ENCODE measurements around the gene SAMD15. TPM values are rescaled to one million over a fixed set of nuclear protein-coding genes. Genes with fewer than 3 reads are reported as not detected.
A peak's percentile ranks its signal among the peaks of the same experiment; 100 is the strongest.
"Not testable (repeated sequence)": the region's sequence is repeated elsewhere in the genome, so short reads cannot be mapped to it uniquely, and the experiment has no call there.

Gene SAMD15
- total RNA-seq, 2 donors from 2014 or later: 0.31 to 0.36 TPM

DNA sequence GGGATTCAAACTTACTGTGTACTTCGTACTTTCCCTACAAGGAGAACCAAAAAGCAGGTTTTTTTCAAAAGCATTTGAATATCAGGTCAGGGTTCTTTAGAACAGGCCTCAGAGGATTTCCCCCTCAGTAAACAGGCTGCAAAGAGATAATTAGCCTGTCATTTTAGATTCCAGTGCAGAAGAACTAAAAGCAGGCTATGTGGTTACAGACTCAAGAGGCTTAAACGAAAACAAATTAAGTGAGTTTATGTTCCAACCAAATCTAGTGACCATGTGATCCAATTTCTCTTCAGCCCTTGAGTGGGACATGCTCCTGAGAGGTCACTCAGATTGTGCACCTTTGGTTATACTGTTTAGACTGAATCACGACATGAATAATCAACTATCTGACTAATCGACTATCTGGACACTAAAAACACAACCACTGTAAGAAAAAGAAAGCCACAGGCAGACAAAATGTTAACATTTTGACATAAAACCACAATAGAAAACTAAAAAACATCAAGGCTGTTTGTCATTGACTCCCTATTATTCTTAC lies 4.8 kb upstream of the SAMD15 start:
- no peak for DNase-seq
- no peak for ATAC-seq

DNA sequence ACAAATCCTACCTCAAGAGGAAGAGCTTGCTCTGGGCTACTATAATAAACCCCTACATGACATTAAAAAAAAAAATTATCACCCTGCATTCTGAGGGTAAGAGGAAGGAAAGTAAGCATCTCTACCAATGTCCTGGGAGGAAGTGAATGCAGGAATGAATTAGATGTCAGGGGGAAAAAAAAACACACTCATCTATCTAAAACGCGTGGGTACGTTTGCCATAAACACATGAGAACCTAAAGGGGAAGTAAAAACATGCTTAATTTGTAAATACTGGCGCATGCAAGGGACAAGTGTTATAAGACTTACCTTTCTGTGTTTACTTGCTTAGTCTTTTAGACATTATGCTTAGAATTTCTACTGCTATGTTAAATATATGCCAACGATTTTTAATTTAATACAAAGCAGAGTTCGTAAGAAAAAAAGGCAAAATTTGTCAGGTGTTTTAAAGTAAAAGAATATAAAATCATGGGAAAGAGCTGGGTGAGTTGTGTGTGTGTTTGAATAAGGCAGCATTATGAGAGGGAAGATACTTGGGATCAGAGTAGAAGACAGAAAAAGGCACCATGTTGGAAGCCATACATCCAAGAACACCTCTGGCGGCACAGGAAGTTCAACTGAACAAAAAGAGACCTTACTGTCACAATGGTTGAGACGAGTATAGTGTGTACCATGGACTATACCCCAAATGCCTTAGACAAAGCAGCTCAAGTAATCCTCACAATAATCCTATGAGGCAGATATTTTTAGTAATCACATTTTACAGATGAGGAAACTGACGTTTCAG lies 1.8 kb upstream of the SAMD15 start:
- ATAC-seq (no peak), DNase-seq (no peak)
- intact Hi-C loops (cut with DNase I, micrococcal nuclease): no loop called here

More for the DNA sequence above, 4.8 kb upstream of the SAMD15 start:
- intact Hi-C loops (cut with DNase I, micrococcal nuclease): no loop called here

DNA sequence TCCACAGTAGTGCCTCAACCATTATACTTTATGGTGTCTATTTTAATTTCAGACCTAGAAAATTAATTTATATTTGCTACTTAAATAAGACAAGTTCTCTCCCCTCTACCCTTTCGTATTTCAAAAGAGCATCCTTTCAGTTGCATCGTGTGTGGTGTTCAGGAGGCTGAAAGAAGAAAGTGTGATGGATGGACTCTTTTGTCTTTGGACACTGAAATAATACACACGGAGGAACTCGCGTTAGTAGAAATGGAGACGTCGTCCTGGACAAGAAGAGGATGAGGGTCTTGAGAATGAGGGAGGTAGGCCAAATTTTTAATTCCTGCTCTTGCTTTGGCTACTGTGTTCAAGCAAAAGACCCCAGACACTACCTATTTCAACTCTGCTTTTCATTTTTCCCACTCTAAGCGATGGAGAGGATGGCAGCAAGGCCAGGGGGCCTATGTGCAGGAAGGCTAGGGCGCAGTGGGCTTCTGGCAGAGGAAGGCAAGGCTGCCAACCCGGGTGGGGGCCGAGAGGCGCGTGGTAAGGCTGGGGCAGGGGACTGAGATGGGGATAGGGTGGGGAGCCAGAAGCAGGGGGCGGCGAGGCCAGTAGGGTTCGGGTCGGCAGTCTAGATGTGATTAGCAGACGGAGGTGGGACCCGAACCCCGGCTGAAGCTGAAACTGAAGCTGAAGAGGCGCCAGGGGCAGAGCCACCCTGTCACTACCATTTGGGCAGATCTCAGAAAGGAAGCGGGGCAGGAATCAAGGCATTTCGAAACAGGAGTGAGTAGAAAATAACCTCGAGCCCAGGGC lies 1.0 kb upstream of the SAMD15 start:
- DNase-seq: peak; percentile 26 to 49
- intact Hi-C loops (cut with DNase I, micrococcal nuclease): no loop called here
- peak; percentile 26 for ATAC-seq

GRCh38 chr14:77377502-77377844 lies 294 bp downstream of the SAMD15 start:
- intact Hi-C loops (cut with DNase I, micrococcal nuclease): no loop called here
- DNase-seq: no peak
- ATAC-seq: peak; percentile 4

DNA sequence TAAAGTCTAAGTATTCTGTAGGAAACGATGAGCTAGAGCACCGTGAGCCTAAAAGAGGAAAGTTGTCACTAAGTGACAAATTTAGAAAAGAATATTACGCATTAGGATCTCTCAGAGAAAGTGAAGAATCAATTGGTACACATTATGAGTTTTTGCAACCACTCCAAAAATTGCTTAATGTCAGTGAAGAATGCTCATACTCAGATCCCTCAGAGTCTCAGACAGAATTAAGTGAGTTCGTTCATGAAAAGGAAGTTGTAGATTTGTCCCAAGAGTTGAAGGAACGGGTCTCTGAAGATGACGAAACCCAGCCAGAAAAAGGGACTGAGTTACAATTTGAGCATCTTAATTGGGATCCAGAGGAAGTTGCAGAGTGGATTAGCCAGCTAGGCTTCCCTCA lies 1.5 kb downstream of the SAMD15 start:
- intact Hi-C loops (cut with DNase I, micrococcal nuclease): no loop called here
- ATAC-seq: no peak
- DNase-seq: no peak

GRCh38 chr14:77390188-77390587 lies 13.0 kb downstream of the SAMD15 start:
- intact Hi-C loops (cut with DNase I, micrococcal nuclease): no loop called here
- ATAC-seq (peak; percentile 98), DNase-seq (no peak)

DNA sequence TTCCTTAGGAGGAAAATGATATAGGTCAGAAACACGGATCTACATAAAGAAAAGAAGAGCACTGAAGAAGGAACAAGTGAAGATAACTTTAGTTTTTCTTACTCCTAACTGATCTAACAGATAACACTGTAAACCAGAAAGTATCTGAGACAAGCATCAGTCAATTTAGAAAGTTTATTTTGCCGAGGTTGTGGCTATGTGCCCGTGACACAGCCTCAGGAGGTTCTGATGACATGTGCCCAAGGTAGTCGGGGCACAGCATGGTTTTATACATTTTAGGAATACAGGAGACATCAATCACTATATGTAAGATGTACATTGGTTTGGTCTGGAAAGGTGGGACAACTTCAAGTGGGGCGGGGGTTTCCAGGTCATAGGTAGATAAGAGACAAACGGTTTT lies 23.0 kb downstream of the SAMD15 start:
- intact Hi-C loops (cut with DNase I, micrococcal nuclease): no loop called here
- DNase-seq (no peak), ATAC-seq (no peak)

DNA sequence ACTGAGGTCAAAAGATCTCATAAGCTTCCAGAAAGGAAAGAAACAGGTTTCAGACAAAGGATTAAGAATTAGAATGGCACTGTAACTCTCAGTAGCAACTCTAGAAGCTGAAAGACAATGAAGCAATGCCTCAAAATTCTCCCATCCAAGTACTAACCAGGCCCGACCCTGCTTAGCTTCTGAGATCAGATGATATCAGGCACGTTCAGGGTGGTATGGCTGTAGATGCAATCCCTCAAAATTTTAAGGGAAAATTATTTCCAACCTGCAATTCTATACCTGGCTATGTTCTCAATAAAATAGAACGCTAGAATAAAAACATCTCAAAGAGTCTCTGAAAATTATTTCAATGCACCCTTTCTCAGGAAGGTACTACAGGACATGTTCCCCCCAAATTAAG lies 26.6 kb downstream of the SAMD15 start:
- ATAC-seq: no peak
- no peak for DNase-seq
- intact Hi-C loops (cut with DNase I, micrococcal nuclease): no loop called here

DNA sequence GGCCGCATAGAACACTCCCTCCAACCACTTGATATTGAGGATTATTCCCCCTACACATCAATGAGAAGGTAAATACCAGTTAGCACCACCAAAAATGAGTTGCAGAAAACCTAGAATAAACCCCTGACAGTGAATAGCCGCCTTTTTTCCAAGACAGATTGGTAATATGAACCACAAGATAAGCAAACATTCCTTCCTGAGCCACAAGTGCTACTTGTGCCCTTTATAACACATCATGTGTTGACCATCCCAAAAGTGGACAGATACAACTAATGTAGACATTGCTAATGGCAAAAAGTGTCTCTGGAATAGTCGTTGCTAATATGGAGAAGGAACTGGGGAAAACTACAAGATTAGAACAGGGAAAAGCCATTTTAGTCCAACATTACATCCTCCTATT lies 28.9 kb downstream of the SAMD15 start:
- DNase-seq (no peak), ATAC-seq (no peak)
- intact Hi-C loops (cut with DNase I, micrococcal nuclease): no loop called here

DNA sequence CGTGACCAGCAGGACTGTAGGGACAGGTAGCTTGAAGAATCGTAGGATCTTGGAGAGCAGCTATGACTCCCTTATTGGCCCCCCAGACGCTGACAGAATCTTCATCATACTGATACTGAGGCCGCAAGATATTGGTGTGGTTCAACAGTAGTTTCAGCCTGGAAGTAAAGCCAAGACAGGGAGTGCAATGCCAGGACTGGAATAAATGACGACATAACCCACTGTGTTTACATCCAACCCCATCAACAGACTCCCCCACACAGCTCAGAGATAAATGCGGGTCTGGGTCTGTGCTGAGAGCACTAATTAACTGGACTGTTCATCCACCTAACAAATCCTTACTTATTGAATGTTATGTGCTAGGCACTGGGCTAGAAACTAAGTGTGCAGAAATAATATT lies 29.5 kb downstream of the SAMD15 start:
- DNase-seq: no peak

GRCh38 chr14:77407158-77407557 lies 30.0 kb downstream of the SAMD15 start:
- DNase-seq (no peak), ATAC-seq (no peak)
- intact Hi-C loops (cut with DNase I, micrococcal nuclease): no loop called here

More for the DNA sequence above, 29.5 kb downstream of the SAMD15 start:
- no peak for ATAC-seq
- intact Hi-C loops (cut with DNase I, micrococcal nuclease): no loop called here

DNA sequence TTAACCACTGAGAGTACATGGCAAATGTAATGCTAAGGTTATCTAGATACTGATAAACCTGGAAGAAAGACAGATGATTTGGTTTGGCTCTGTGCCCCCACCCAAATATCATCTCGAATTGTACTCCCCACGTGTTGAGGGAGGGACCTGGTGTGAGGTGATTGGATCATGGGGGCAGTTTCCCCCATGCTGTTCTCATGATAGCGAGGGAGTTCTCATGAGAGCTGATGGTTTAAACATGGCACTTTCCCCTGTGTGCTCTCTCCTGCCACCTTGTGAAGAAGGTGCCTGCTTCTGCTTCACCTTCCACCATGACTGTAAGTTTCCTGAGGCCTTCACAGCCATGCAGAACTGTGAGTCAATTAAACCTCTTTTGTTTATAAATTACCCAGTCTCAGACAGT lies 32.0 kb downstream of the SAMD15 start:
- DNase-seq: peak in 1 of 2 donors; percentile 11
- intact Hi-C loops (cut with DNase I, micrococcal nuclease): no loop called here
- ATAC-seq: peak; percentile 42

- intact Hi-C loops (cut with DNase I, micrococcal nuclease); ATAC-seq; DNase-seq: not testable (repeated sequence)
These were observed 38.3 kb downstream of the SAMD15 start for GRCh38 chr14:77415403-77416030.

DNA sequence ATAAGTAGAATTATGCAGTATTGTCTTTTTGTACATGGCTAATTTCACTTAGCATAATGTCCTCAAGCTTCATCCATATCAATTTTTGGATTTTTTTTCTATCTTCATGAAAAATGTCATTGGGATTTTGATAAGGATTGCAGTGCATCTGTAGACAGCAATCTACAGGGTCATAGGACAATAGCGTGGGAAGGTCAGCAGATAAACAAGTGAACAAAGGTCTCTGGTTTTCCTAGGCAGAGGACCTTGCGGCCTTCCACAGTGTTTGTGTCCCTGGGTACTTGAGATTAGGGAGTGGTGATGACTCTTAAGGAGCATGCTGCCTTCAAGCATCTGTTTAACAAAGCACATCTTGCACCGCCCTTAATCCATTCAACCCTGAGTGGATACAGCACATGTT lies 38.9 kb downstream of the SAMD15 start:
- intact Hi-C loops (cut with DNase I, micrococcal nuclease); ATAC-seq; DNase-seq: not testable (repeated sequence)

DNA sequence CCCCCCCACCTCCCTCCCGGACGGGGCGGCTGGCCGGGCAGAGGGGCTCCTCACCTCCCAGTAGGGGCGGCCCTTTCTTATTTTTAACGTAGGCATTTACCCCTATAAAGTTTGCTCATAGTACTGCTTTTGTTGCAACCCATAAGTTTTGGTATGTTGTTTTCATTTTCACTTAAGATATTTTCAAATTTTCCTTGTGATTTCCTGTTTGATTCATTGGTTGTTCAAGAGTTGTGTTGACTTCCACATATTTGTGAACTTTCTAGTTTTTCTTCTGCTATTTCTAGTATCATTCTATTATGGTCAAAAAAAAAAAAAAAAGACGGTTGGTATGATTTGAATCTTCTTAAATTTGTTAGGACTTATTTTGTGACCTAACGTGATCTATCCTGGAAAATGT lies 39.7 kb downstream of the SAMD15 start:
- intact Hi-C loops (cut with DNase I, micrococcal nuclease): no loop called here
- ATAC-seq: no peak
- DNase-seq: no peak

DNA sequence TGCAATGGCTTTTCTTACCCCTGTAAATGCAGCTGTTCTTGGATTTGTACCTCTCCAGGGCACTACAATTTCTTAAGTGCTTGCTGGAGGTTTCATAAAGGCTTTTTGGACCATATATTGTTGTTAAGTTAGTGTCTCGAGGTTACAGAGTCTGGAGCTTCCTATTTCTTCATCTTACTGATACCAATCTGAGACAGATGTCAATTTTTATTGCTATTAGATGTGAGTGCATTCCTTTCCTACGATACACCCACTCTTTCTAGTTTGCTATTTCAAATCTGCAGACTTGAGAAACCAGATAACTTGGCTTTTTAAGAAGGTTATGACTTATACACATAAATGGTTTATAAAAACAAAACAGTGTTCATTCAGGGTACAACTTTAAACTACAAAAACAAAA lies 44.0 kb downstream of the SAMD15 start:
- DNase-seq: no peak
- ATAC-seq: no peak
- intact Hi-C loops (cut with DNase I, micrococcal nuclease): no loop called here

DNA sequence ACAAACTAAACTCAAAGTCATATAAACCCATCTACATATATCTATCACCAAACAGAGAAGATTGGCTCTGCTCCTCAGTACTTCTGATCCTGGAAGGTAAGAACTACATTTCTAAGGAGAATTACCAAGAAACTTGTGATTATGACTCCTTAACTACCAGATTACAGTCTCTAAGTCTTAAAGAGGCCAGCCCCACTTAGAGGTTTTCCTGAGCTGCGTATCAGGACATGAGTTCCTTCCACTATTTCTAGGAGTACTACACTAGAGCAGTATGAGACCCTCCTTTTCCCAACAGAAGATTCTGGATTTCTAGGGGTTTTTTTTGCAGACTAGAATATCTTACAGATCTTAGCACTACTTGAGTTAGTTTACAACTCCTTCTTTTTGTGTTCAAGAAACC lies 46.2 kb downstream of the SAMD15 start, which contains the start of gene NOXRED1:
Gene NOXRED1 (minus strand): TSS at position 101 of the 400 bp plus-strand sequence. CDS start 634 bp downstream, outside the sequence.
- intact Hi-C loops (cut with DNase I, micrococcal nuclease): no loop called here
- ATAC-seq (no peak), DNase-seq (no peak)

- intact Hi-C loops (cut with DNase I, micrococcal nuclease): no loop called here
- ATAC-seq (no peak), DNase-seq (no peak)
These were observed 47.7 kb downstream of the SAMD15 start for GRCh38 chr14:77424862-77425261.

DNA sequence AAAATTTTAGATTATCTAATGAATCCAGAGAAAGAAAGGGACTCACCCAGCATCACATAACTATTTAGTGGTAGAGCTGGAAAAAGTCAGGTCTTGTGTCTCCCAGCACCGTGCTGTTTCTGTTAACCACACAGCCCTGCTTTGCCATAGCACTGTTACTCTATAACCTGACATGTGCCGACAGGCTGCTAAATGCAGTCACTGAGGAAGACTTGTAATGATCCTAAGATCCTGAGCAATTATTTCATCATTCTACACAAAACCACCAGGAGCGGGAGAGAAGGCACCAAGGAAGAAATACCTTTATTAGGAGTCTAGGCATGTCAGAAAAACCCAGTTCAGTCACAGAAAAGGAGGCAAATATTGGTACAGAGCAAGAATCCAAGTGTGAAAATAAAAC lies 49.2 kb downstream of the SAMD15 start:
- no peak for DNase-seq
- no peak for ATAC-seq
- intact Hi-C loops (cut with DNase I, micrococcal nuclease): no loop called here

GRCh38 chr14:77436042-77436441 lies 58.9 kb downstream of the SAMD15 start:
- ATAC-seq (no peak), DNase-seq (no peak)
- intact Hi-C loops (cut with DNase I, micrococcal nuclease): no loop called here
